Endothelial cell of umbilical vein (primary cell): ENCODE results near the gene NKD2. TPM values are rescaled to one million over a fixed set of nuclear protein-coding genes. Genes with fewer than 3 reads are reported as not detected.

Experiments used
- BruUV-seq: library from RNA; stranded (reverse); fragments of 400-500 nt; replicated peaks from 2 replicates; lab custom pipeline; 2021; lab: Mats Ljungman, UMichigan
- CTCF ChIA-PET: fragments of 300-600, 350-600 bp; sonication (Branson Sonifier 250); formaldehyde crosslinking; loops from one replicate; lab custom pipeline; 2021; ENCODE audit warnings: antibody characterized with exemption, inconsistent platforms; lab: Charles Lee
- POLR2A ChIA-PET: fragments of 300-600, 350-600 bp; sonication (Branson Sonifier 250); formaldehyde crosslinking; loops from one replicate; lab custom pipeline; 2021; ENCODE audit warnings: antibody characterized with exemption, inconsistent platforms; lab: Charles Lee
- DNase-seq: peaks from one replicate; pipeline ENCODE4 v3.0.0-alpha.2; 2011; ENCODE audit warnings: low read depth, low spot score
- FAIRE-seq: peaks from 2 replicates; lab custom pipeline; 2011; peaks lifted over from hg19 to GRCh38; lab: Jason Lieb, UNC
- H2AFZ ChIP-seq: 2 replicates; pipeline ENCODE4 v1.6.0; 2012; ENCODE audit warnings: low read depth, low read length, control low read depth, inconsistent platforms
- H3K27ac ChIP-seq: 2 replicates; pipeline ENCODE4 v1.5.1; 2011; ENCODE audit warnings: low read depth, mild to moderate bottlenecking, control low read depth, low read length, moderate library complexity; ENCODE audit not compliant: insufficient read depth
- H3K27me3 ChIP-seq, 2 experiments: 2 replicates each; pipeline versions ENCODE4 v1.6.0 to v1.6.1; 2011; ENCODE audit warnings: low read length in 2 of 2, mixed read lengths in 1 of 2; ENCODE audit not compliant: control insufficient read depth in 2 of 2, insufficient read depth in 2 of 2
- H3K36me3 ChIP-seq, 2 experiments: 2 replicates in 1 of 2; 3 replicates in 1 of 2; pipeline ENCODE4 v1.5.1; 2011; ENCODE audit warnings: low read length in 2 of 2, mild to moderate bottlenecking in 1 of 2, moderate library complexity in 1 of 2; ENCODE audit not compliant: control insufficient read depth in 2 of 2, insufficient read depth in 2 of 2; ENCODE audit errors: extremely low read depth in 1 of 2
- H3K4me1 ChIP-seq: 3 replicates; pipeline ENCODE4 v1.5.1; 2011; ENCODE audit warnings: mild to moderate bottlenecking, low read length; ENCODE audit not compliant: control insufficient read depth, insufficient read depth; ENCODE audit errors: extremely low read depth
- H3K4me2 ChIP-seq: 2 replicates; pipeline ENCODE4 v1.6.1; 2011; ENCODE audit warnings: low read length, control low read depth, mixed read lengths; ENCODE audit not compliant: insufficient read depth
- H3K4me3 ChIP-seq, 3 experiments: fragments of 200-600 bp in 1 of 3; sonication (generic), shearing (Covaris generic) in 1 of 3; replicated peaks in 1 of 3; 2 replicates each; pipeline ENCODE4 v1.5.1; 2011 to 2016; ENCODE audit warnings: control low read depth in 3 of 3, low read length in 3 of 3, mild to moderate bottlenecking in 2 of 3, inconsistent platforms in 1 of 3, low read depth in 1 of 3, moderate library complexity in 1 of 3; ENCODE audit not compliant: insufficient read depth in 1 of 3
- H3K79me2 ChIP-seq: 2 replicates; pipeline ENCODE4 v1.6.0; 2012; ENCODE audit warnings: low read length, inconsistent platforms; ENCODE audit not compliant: control insufficient read depth, insufficient read depth
- H3K9ac ChIP-seq: replicated peaks from 2 replicates; pipeline ENCODE3; 2011; ENCODE audit warnings: low read length, control low read depth; ENCODE audit not compliant: insufficient read depth; ENCODE audit errors: extremely low read depth
- H3K9me1 ChIP-seq: replicated peaks from 3 replicates; pipeline ENCODE4 v1.6.0; 2011; ENCODE audit warnings: mild to moderate bottlenecking, low read length; ENCODE audit not compliant: control insufficient read depth, insufficient read depth; ENCODE audit errors: extremely low read depth
- H3K9me3 ChIP-seq: replicated peaks from 2 replicates; pipeline ENCODE4 v1.5.1; 2012; ENCODE audit warnings: low read length, inconsistent platforms; ENCODE audit not compliant: control insufficient read depth, insufficient read depth
- H4K20me1 ChIP-seq: replicated peaks from 2 replicates; pipeline ENCODE3; 2011; ENCODE audit warnings: mild to moderate bottlenecking, low read length; ENCODE audit not compliant: control insufficient read depth, insufficient read depth; ENCODE audit errors: extremely low read depth
- EZH2 ChIP-seq: IDR thresholded peaks from 2 replicates; pipeline ENCODE4 v1.6.1; 2012; ENCODE audit warnings: borderline replicate concordance, low read depth, mild to moderate bottlenecking, moderate library complexity, low read length, inconsistent platforms; ENCODE audit not compliant: severe bottlenecking
- FOS ChIP-seq: IDR thresholded peaks from 2 replicates; pipeline ENCODE4 v1.6.1; 2011; ENCODE audit warnings: mild to moderate bottlenecking, low read length, moderate library complexity, borderline replicate concordance; ENCODE audit not compliant: insufficient read depth
- GATA2 ChIP-seq: IDR thresholded peaks from 2 replicates; pipeline ENCODE4 v1.7.0; 2011; ENCODE audit warnings: low read depth, mild to moderate bottlenecking, moderate library complexity, mixed read lengths, low read length; ENCODE audit not compliant: insufficient read length, insufficient read depth
- JUN ChIP-seq: IDR thresholded peaks from 2 replicates; pipeline ENCODE4 v1.6.1; 2011; ENCODE audit warnings: borderline replicate concordance, low read depth; ENCODE audit not compliant: insufficient read length, insufficient read depth
- MAX ChIP-seq: IDR thresholded peaks from 2 replicates; pipeline ENCODE4 v1.6.1; 2011; ENCODE audit not compliant: insufficient read depth, insufficient read length
- MYC ChIP-seq: IDR thresholded peaks from one replicate; pipeline ENCODE4 v1.6.1; 2011; ENCODE audit warnings: mild to moderate bottlenecking, low read depth, low read length
- POLR2AphosphoS5 ChIP-seq: IDR thresholded peaks from 2 replicates; pipeline ENCODE4 v1.6.1; 2012; ENCODE audit warnings: low read depth, mild to moderate bottlenecking, control low read depth, low read length, moderate library complexity; ENCODE audit not compliant: insufficient read depth
- dilution Hi-C: fragments of 300-500 bp; cut with MboI; formaldehyde crosslinking; loops from one replicate; pipeline ENCODE4 v1.15.0; 2019; ENCODE audit warnings: low sequenced_read_pairs; ENCODE audit not compliant: extremely low pct_ligation_motif_present
- intact Hi-C: fragments of 100-400 bp; cut with micrococcal nuclease; formaldehyde crosslinking; loops from one replicate; pipeline ENCODE4 v1.10.0; 2022
- polyA plus RNA-seq, 4 experiments: library from polyadenylated mRNA; depleted of rRNA in 3 of 4; stranded (reverse) in 3 of 4; unstranded in 1 of 4; fragments of >200 nt; gene quantifications; 2 replicates each; pipeline versions ENCODE4 v1.2.1 to v1.2.3, GENCODE V29; 2011 to 2012; ENCODE audit warnings: missing spikeins in 1 of 4
- total RNA-seq: library from RNA; stranded (reverse); gene quantifications from 2 replicates; pipeline ENCODE4 v1.2.3, GENCODE V29; 2021
- TF ChIP-seq, protein P1 (sequence below), 2 donors: IDR thresholded peaks; 1 replicate in 1 of 2; 2 replicates in 1 of 2; pipeline ENCODE4 v1.5.1; 2011; ENCODE audit warnings: low read length in 2 of 2, mild to moderate bottlenecking in 2 of 2, moderate library complexity in 2 of 2, control low read depth in 1 of 2, inconsistent platforms in 1 of 2, low read depth in 1 of 2; ENCODE audit not compliant: insufficient read depth in 1 of 2; ENCODE audit errors: extremely low read depth in 1 of 2

NKD2 gene
- total and polyA plus RNA-seq, 2 donors (not counting 3 experiments of a cell fraction or from before 2014, with no cell fraction given): 0.08 TPM; not detected in 1

DNA sequence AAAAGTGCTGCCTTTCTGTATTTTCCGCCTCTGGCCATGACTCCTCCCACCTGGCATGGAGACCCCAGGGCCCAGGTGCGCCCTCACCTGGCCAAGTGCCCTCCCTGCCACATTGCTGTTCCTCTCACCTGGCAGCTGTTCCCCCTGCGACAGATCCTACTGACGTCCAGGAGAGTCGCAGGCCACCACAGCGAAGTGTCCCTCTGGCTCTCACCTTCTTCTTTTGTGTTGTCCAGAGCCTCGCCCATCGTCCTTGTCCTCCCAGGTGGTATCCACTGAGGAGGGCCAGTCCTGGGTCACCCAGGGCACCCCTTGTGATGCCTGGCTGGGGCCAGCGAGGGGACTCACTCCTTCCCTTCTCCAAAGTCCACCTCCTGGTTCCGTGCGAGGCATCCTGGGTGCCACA is 2.6 kb downstream of the NKD2 start:
- Histone ChIP-seq H3K79me2 (no peaks in the 10 kb centered on the region), H2AFZ (no peak overlapping the region), H3K9ac (no peak overlapping the region), H4K20me1 (no peaks in the 10 kb centered on the region), H3K27ac (no peak overlapping the region), H3K36me3 (no peaks in the 10 kb centered on the region), H3K4me1 (no peaks in the 10 kb centered on the region), H3K9me1 (no peaks in the 10 kb centered on the region), H3K4me3 (no peak overlapping the region), H3K4me2 (no peak overlapping the region), H3K27me3 (peaks cover 20 to 21% of the 10 kb centered on the region in 2 experiments), H3K9me3 (no peaks in the 10 kb centered on the region)
- dilution Hi-C loops: no loop called here
- ChIA-PET CTCF (interaction anchor here (0.9 to 1.0 kb wide), 3 partner anchors 21 to 88 kb away, joined by 3 to 8 read pairs (median 4); no protein-coding TSS in a partner anchor), POLR2A (no interaction called here)
- BruUV-seq: no TSS peak
- FAIRE-seq: no peak
- no peak for DNase-seq
- intact Hi-C loops: no loop called here
- no peak for TF ChIP-seq MAX
- TF ChIP-seq, protein P1, sequence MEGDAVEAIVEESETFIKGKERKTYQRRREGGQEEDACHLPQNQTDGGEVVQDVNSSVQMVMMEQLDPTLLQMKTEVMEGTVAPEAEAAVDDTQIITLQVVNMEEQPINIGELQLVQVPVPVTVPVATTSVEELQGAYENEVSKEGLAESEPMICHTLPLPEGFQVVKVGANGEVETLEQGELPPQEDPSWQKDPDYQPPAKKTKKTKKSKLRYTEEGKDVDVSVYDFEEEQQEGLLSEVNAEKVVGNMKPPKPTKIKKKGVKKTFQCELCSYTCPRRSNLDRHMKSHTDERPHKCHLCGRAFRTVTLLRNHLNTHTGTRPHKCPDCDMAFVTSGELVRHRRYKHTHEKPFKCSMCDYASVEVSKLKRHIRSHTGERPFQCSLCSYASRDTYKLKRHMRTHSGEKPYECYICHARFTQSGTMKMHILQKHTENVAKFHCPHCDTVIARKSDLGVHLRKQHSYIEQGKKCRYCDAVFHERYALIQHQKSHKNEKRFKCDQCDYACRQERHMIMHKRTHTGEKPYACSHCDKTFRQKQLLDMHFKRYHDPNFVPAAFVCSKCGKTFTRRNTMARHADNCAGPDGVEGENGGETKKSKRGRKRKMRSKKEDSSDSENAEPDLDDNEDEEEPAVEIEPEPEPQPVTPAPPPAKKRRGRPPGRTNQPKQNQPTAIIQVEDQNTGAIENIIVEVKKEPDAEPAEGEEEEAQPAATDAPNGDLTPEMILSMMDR (IDR thresholded peaks at IDR 0.05; ENCODE audit: extremely low read depth in 1 of 2, insufficient read depth in 1 of 2, low read depth in 1 of 2, low read length in 2 of 2): peak in 1 of 2 donors; percentile 52

DNA sequence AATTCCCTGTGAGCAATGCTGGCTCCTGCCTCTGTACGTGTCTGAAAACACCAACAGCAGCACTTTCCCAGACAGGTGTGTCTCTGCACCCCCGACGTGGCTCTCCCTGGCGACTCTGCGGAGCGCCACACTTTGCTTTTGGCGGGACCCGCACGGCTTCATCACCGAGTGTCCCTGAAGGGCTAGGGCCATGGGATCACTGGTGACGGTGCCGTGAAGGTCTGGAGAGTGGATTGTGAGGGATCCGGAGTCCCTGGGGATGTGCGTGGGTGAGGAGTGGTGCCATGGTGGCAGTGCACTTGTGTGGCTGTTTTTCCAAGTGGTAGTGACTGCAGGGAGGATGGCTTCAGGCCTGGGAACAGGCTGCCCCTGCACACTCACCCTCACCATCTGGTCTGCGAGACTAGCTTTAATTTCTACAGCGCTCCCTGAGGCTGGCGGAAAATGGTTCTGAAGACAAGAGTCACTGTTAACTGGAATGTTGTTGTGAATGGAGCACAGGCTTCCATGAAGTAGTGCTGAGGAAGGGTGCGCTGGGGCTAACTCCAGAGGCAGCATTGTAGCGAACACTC is 3.2 kb downstream of the NKD2 start:
- DNase-seq: no peak
- CTCF ChIA-PET: no interaction called here
- TF ChIP-seq EZH2: no peak
- TF ChIP-seq MAX: no peak
- TF ChIP-seq POLR2AphosphoS5: no peak
- no peak for TF ChIP-seq MYC
- TF ChIP-seq GATA2: no peak
- TF ChIP-seq FOS: no peak
- no peak for TF ChIP-seq JUN
- H3K36me3 ChIP-seq: no peaks in the 10 kb centered on the region
- intact Hi-C loops (no loop called here), dilution Hi-C loops (no loop called here)
- H3K27me3 ChIP-seq: peaks cover 20% of the 10 kb centered on the region in 2 experiments
- no peaks in the 10 kb centered on the region for H3K9me1 ChIP-seq
- no peaks in the 10 kb centered on the region for H4K20me1 ChIP-seq
- H3K4me1 ChIP-seq: no peaks in the 10 kb centered on the region
- H3K27ac ChIP-seq: no peak overlapping the region
- POLR2A ChIA-PET: no interaction called here
- no peaks in the 10 kb centered on the region for H3K79me2 ChIP-seq
- no peak for FAIRE-seq
- no TSS peak for BruUV-seq
- no peaks in the 10 kb centered on the region for H3K9me3 ChIP-seq
- H3K4me3 ChIP-seq: no peak overlapping the region
- H2AFZ ChIP-seq: no peak overlapping the region
- H3K4me2 ChIP-seq: no peak overlapping the region
- H3K9ac ChIP-seq: no peak overlapping the region
